DOHH2 (cell line): ENCODE measurements around the gene SMOC1.

ENCODE experiments used
- H3F3A ChIP-seq: fragments of 200-600 bp; sonication (generic), shearing (Covaris generic); 2 replicates; pipeline ENCODE4 v1.6.0; 2016; ENCODE audit warnings: antibody characterized with exemption, mild to moderate bottlenecking; ENCODE audit not compliant: control insufficient read depth, insufficient read depth
- H3K27ac ChIP-seq: fragments of 200-600 bp; sonication (generic); 2 replicates; pipeline ENCODE4 v1.5.1; 2014; ENCODE audit warnings: low read depth, mild to moderate bottlenecking, low read length, moderate library complexity
- H3K27me3 ChIP-seq: fragments of 200-600 bp; sonication (generic); 2 replicates; pipeline ENCODE4 v1.6.1; 2014; ENCODE audit warnings: mild to moderate bottlenecking, low read length, mixed read lengths; ENCODE audit not compliant: control insufficient read depth
- H3K36me3 ChIP-seq: fragments of 200-600 bp; sonication (generic); 2 replicates; pipeline ENCODE4 v1.6.1; 2014; ENCODE audit warnings: mild to moderate bottlenecking, low read length, moderate library complexity, mixed read lengths; ENCODE audit not compliant: control insufficient read depth
- H3K4me1 ChIP-seq: fragments of 200-600 bp; sonication (generic); 2 replicates; pipeline ENCODE4 v1.6.1; 2014; ENCODE audit warnings: mild to moderate bottlenecking, low read length, mixed read lengths; ENCODE audit not compliant: control insufficient read depth
- H3K4me2 ChIP-seq: fragments of 200-600 bp; sonication (generic); 2 replicates; pipeline ENCODE4 v1.6.0; 2014; ENCODE audit warnings: mild to moderate bottlenecking, low read length, moderate library complexity
- H3K4me3 ChIP-seq: fragments of 200-600 bp; sonication (generic); 2 replicates; pipeline ENCODE4 v1.5.1; 2014; ENCODE audit warnings: mild to moderate bottlenecking, low read length, mixed read lengths
- H3K79me2 ChIP-seq: fragments of 200-600 bp; sonication (generic); 2 replicates; pipeline ENCODE4 v1.6.1; 2014; ENCODE audit warnings: mild to moderate bottlenecking, low read length, mixed read lengths; ENCODE audit not compliant: control insufficient read depth
- H3K9me2 ChIP-seq: fragments of 200-600 bp; sonication (generic); replicated peaks from 2 replicates; pipeline ENCODE4 v1.6.1; 2014; ENCODE audit warnings: mild to moderate bottlenecking, low read length, mixed read lengths; ENCODE audit not compliant: control insufficient read depth
- H3K9me3 ChIP-seq: fragments of 200-600 bp; sonication (generic); 2 replicates; pipeline ENCODE4 v1.6.1; 2014; ENCODE audit warnings: antibody characterized with exemption, low read length, mixed read lengths; ENCODE audit not compliant: control insufficient read depth, insufficient read depth
- H4K20me1 ChIP-seq: fragments of 200-600 bp; sonication (generic); 2 replicates; pipeline ENCODE4 v1.6.0; 2014; ENCODE audit warnings: low read depth, mild to moderate bottlenecking, antibody characterized with exemption, low read length, moderate library complexity; ENCODE audit not compliant: control insufficient read depth, insufficient read depth
- EZH2phosphoT487 ChIP-seq: fragments of 200-600 bp; sonication (generic); IDR thresholded peaks from 2 replicates; pipeline ENCODE4 v1.6.1; 2017; ENCODE audit warnings: borderline replicate concordance, mild to moderate bottlenecking, antibody characterized with exemption, low read length, moderate library complexity, mixed read lengths
- TF ChIP-seq, protein P1 (sequence below): fragments of 200-600 bp; sonication (generic); IDR thresholded peaks from one replicate; pipeline ENCODE4 v1.5.1; 2014; ENCODE audit warnings: antibody characterized with exemption, mild to moderate bottlenecking, low read depth, low read length; ENCODE audit not compliant: poor library complexity, severe bottlenecking

SMOC1 gene

DNA sequence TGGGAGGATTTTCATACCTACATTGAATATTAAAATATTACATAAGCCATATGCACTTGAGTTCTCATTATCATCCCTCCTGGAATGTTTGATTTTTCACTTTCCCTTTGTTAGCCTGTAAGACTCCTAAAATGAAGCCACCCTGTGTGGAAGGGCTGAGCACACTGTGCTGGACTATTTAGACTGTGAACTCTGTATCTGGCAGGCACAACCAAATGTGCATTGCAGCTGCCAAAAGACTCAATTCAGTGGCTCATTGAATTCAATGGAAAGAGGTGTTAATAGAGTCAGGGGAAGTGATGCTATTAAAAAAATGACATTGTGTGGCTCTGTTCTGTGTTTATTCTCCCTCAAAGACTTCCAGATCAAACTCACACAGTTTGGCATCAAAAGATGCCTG lies 111.1 kb downstream of the SMOC1 start:
- no peak overlapping the region for H3K27ac ChIP-seq
- H3K4me1 ChIP-seq, result no peaks in the 10 kb centered on the region
- H3K4me2 ChIP-seq, result no peak overlapping the region
- no peaks in the 10 kb centered on the region for H3K79me2 ChIP-seq
- H3K4me3 ChIP-seq, result no peak overlapping the region
- peaks cover 4% of the 10 kb centered on the region; the same call in 1 of the 2 replicates for H3K9me3 ChIP-seq
- peaks cover 52% of the 10 kb centered on the region for H3K27me3 ChIP-seq
- H3F3A ChIP-seq, result no peaks in the 10 kb centered on the region
- H3K36me3 ChIP-seq, result no peaks in the 10 kb centered on the region
- TF ChIP-seq, protein P1, sequence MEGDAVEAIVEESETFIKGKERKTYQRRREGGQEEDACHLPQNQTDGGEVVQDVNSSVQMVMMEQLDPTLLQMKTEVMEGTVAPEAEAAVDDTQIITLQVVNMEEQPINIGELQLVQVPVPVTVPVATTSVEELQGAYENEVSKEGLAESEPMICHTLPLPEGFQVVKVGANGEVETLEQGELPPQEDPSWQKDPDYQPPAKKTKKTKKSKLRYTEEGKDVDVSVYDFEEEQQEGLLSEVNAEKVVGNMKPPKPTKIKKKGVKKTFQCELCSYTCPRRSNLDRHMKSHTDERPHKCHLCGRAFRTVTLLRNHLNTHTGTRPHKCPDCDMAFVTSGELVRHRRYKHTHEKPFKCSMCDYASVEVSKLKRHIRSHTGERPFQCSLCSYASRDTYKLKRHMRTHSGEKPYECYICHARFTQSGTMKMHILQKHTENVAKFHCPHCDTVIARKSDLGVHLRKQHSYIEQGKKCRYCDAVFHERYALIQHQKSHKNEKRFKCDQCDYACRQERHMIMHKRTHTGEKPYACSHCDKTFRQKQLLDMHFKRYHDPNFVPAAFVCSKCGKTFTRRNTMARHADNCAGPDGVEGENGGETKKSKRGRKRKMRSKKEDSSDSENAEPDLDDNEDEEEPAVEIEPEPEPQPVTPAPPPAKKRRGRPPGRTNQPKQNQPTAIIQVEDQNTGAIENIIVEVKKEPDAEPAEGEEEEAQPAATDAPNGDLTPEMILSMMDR, result no peak
- no peak for TF ChIP-seq EZH2phosphoT487
- H3K9me2 ChIP-seq, result no peaks in the 10 kb centered on the region
- H4K20me1 ChIP-seq, result no peaks in the 10 kb centered on the region

DNA sequence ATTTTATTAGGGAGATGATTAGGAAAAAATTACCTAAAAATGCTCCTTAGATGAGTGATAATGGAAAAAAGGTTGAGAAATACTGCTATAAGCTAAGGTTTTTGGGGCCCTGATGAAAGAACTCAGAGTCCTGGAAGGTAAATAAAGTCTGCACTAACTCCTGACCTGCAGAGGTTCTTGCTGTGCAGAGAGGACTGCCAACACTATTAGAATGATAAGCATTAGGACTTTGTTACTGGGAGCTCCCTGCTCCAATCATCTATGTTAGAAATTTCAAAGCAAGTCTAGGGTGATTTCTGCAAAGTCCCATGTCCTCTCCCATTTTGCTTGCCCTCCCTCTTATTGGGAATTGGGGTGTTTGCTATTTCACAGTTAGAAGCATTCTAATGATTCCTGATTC lies 112.2 kb downstream of the SMOC1 start:
- peaks cover 56% of the 10 kb centered on the region for H3K27me3 ChIP-seq

GRCh38 chr14:69992564-69992963 lies 113.3 kb downstream of the SMOC1 start:
- Histone ChIP-seq H3K27me3 (peaks cover 55% of the 10 kb centered on the region), H3K27ac (no peak overlapping the region), H3K9me3 (peaks cover 4% of the 10 kb centered on the region; the same call in 1 of the 2 replicates), H3F3A (no peaks in the 10 kb centered on the region), H4K20me1 (no peaks in the 10 kb centered on the region), H3K9me2 (no peaks in the 10 kb centered on the region), H3K36me3 (no peaks in the 10 kb centered on the region), H3K4me3 (no peak overlapping the region), H3K4me2 (no peak overlapping the region), H3K4me1 (no peaks in the 10 kb centered on the region), H3K79me2 (no peaks in the 10 kb centered on the region)
- TF ChIP-seq, protein P1, result no peak
- no peak for TF ChIP-seq EZH2phosphoT487

More for the DNA sequence above, 112.2 kb downstream of the SMOC1 start:
- H4K20me1 ChIP-seq, result no peaks in the 10 kb centered on the region
- no peaks in the 10 kb centered on the region for H3K79me2 ChIP-seq
- no peak overlapping the region for H3K4me3 ChIP-seq
- H3F3A ChIP-seq, result no peaks in the 10 kb centered on the region
- no peaks in the 10 kb centered on the region for H3K4me1 ChIP-seq
- no peaks in the 10 kb centered on the region for H3K9me2 ChIP-seq
- H3K36me3 ChIP-seq, result no peaks in the 10 kb centered on the region
- TF ChIP-seq, protein P1, result no peak
- TF ChIP-seq EZH2phosphoT487, result no peak
- no peak overlapping the region for H3K4me2 ChIP-seq
- H3K27ac ChIP-seq, result no peak overlapping the region
- peaks cover 4% of the 10 kb centered on the region; the same call in 1 of the 2 replicates for H3K9me3 ChIP-seq
